NCI-H2107 treated with DMSO at 0.1 percent for 48 hours (cell line): ENCODE results near the gene EXD2.
A peak's percentile ranks its signal among the peaks of the same experiment; 100 is the strongest.
"Not testable (repeated sequence)": the region's sequence is repeated elsewhere in the genome, so short reads cannot be mapped to it uniquely, and the experiment has no call there.

Experiments
- DNase-seq: peaks from one replicate; lab custom pipeline; 2025; ENCODE audit not compliant: unreplicated experiment; lab: John Stamatoyannopoulos, UW

Gene EXD2, protein sequence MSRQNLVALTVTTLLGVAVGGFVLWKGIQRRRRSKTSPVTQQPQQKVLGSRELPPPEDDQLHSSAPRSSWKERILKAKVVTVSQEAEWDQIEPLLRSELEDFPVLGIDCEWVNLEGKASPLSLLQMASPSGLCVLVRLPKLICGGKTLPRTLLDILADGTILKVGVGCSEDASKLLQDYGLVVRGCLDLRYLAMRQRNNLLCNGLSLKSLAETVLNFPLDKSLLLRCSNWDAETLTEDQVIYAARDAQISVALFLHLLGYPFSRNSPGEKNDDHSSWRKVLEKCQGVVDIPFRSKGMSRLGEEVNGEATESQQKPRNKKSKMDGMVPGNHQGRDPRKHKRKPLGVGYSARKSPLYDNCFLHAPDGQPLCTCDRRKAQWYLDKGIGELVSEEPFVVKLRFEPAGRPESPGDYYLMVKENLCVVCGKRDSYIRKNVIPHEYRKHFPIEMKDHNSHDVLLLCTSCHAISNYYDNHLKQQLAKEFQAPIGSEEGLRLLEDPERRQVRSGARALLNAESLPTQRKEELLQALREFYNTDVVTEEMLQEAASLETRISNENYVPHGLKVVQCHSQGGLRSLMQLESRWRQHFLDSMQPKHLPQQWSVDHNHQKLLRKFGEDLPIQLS

DNA sequence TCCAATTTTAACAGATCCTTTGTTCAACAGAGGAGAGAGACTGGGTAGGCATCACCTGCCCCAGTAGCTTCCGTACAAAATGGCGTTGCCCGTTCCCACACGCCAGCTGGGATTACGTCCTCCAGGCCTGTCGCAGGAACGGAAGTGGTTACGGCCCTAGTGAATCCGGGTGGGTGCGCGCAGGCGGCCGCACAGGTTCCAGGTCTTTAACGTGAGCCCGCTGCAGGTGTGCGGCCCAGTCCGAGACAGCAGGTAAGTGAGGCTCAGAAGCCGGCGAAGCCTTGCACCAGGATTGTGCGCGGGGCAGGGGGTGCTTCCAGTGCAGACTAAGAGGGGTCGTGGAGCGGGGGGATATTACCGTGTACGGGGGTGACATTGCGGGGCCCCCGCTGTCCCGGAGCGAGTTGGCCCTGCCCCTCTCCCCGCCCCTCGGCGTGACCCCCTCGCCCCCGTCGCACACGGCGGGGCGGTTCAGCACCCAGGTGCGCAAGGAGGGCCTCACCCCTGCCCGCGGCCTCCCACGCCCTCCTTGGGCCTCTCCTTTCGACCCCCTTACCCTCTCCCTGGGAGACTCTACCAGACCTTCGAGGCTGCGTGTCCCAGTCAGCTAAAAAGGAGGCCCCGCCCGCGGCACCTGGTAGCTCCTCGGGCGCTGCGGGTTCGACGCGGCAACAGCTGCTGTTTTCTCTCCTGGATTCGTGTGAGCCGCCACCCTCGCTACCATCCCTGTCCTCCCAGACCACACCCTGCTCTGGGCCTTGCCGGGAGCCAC, at the start of gene EXD2:
TSS of gene EXD2 (plus strand) at position 159 of the 772 bp plus-strand sequence. CDS start 17,973 bp downstream, outside the sequence.
- peak; percentile 99 for DNase-seq

DNA sequence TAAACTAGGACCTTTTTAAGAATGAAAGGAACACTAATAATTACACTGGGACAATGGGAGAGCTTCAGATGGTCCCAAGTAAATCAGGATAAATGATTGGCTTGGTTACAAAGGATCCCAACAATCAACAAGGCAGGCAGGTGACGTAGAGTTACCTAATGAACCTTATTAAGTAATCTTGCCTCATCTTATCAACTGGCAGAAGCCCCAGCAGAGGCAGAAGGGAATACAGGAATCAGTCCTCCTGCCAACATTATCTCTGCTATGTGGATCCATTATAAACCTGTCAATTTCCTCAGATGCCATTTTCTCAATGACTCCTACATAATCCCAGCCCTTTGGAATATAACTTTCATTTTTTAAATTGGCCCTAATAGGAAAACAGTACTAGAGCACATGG, 49.7 kb upstream of the EXD2 start:
- DNase-seq, result no peak

DNA sequence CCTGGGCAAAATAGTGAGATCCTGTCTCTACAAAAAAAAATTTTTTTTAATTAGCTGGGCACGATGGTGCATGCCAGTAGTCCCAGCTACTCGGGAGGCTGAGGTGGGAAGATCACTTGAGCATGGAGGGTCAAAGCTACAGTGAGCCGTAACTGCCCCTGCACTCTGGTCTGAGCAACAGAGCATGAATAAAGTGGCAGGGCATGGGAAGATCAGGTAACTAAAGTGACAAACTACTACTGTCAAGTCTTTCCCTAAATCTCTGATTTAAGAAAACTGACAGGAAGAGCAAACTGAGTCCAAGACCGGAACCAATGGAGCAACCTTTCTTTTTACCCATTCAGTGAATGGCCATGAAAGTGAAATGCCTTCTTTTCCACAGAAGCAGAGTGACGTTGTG, 49.2 kb upstream of the EXD2 start:
- DNase-seq, result no peak

DNA sequence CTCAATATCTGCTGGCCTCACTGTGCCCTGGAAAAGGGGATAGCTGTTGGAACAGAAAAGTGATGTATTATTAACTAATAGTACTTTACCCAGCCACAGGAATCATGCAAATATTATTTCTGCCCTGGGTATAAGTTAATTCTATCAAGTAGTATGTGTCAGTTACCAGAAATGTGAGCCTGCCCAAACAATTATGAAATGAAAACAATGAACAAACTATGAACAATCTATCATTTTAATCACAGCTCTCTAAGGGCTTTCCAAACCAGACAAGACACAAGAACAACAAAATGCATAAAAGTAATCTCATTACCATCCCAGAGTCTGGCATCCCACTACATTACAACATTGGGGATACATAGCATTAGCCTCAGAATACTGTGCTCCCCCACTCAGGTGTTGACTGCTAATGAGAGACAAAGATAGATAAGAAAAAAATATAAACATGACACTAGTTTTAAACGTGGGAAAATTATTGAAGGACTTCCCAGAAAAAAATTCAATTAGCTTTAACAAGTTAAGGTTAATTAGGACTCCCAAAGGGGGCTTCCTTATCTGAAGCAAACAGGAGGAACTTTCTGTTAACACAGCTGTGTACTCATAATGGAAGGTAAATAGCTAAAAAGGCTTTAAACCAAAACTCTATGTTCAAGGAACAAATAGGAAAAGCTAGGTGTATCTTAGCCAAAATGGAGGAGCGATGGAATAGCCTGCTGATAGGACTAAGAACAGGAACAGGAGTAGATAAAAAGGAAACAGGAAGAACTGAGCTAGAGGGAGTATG, 41.6 kb upstream of the EXD2 start:
- DNase-seq, result no peak

DNA sequence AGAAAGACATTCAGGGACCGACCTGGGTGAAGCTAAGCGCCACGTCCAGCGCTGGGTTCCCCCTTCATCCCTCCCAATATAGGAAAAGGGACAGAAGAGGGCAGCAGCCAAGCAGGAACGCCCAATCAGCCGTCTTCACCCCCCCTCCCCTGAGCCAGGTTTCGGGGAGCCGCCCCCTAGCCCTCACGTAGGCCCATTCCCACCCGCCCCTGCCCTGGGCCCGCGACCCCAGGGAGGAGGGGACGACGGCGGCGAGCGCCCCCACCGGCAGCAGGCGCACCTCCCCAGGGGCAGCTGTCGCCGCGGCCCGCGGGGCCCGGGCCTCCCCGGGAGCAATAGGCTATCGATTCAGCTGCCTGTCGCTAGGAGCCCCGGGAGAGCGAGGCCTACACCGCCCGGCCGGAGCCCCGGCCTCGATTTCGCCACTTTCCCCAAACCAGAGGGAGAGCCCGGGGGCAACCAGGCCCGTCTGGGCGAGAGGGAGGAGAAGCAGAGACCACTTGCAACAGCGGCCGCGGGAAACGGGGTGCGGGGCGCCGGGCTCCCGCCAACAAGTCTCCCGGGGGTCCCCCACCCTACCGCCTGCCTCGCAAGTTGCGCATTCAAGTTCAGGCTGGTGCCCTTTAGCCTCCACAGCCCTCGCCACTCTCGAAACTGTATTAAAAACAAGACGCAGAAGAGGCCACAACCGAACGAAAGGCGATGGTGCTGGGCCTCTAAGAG, 39.7 kb upstream of the EXD2 start:
- peak; percentile 72 for DNase-seq

DNA sequence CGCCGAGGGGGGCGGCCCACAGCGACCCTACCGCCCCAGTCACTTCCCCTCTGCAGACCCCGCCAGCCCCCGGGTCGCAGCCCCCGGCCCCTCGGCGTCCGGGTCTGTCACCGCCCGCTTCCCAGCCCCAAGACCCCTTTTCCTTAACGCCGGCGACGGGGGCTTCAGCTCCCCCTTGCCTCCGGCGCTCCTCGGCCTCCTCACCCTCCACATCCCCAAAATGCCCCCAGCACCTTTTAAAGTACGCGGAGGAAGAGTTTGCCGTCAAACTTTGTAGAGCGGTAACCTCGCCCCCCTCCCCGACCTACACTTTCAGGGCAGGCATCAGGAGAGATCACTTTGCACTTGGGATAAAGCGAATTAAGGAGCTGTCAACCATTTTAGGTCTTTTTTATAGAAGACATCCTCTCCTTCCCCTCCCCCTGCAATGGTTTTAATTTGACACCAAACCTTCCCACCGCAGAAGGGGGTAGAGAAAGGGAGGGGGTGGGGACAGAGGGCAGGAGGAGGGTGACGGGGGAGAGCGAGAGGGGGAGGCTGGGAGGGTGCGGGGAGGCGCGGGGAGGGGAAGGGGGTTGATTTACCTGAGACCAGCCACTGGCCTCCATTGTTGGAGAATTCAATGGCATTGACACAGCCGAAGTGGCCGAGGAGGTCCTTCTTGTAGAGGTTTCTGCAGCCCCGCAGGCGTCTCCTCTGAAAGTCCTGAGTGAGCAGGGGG, 39.0 kb upstream of the EXD2 start:
- peak; percentile 79 for DNase-seq

DNA sequence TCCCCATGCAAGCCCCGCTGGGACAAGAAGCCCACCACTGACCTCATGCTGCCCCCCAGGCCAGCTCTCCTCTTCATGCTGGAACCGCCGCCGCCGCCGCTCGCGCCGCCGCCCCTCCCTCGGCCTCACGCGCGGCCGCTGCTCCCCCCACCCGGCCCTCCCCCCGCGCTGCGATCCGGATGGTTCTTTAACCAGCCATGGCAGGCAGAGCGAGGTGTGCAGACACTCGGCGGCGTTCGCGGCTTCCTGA, 38.5 kb upstream of the EXD2 start, which contains the start of gene DCAF5:
TSS of gene DCAF5 (minus strand) at position 218 of the 250 bp plus-strand sequence. CDS start at position 77, 141 bp downstream.
- peak; percentile 90 for DNase-seq

DNA sequence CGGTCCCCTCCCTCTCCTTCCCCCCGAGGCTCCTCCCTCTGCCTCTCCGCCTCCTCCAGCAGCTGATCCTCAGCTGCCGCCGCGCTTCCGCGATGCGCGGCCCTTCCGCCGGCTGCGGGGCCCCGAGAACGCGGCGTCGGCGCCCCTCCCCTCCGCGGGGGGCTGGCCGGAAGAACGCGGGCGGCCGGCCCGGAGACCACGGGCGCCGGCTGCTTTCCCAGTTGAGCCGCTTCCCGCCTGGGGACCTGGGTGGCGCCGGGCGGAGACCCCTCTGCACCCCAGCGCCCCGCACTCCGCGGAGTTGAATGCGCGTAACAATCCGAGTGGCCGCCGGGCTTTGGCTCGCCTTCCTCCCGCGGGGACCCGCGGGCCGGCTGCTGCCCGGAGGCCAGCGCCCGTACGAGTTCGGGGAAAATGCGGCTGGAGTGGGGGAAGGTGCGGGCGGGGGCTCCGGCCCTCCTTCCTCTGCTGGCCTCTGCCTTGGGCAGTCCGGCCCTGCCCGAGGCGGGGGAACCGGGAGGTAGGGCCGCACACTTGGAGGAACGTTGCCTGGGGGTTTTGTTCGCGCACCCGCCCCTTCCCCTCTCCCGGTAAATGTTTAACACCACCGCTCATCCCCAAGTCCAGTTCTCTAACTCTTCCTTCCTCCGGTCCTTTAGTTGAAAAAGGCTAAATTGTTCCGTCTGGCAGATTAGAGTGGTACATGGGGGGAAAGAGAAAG, 38.0 kb upstream of the EXD2 start:
- no peak for DNase-seq

DNA sequence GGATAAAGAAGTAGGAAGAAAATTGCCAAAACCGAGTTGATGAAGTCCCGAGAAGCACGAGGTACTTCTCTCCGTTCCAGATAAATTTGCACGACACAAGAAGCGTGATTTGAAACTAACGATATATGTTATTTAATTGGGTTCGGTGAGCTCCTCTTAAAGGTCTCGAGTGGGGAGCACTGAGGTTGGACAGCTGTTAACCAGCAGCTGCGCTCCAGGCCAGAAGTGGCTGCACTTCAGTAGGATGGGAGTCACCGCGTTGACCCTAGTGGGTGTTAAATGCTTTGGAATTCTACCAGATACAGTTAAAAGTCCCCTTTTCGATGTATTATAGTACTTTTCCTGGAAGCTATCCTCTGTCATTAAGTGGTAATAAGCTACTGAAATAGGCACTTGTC, 37.4 kb upstream of the EXD2 start:
- DNase-seq, result no peak

DNA sequence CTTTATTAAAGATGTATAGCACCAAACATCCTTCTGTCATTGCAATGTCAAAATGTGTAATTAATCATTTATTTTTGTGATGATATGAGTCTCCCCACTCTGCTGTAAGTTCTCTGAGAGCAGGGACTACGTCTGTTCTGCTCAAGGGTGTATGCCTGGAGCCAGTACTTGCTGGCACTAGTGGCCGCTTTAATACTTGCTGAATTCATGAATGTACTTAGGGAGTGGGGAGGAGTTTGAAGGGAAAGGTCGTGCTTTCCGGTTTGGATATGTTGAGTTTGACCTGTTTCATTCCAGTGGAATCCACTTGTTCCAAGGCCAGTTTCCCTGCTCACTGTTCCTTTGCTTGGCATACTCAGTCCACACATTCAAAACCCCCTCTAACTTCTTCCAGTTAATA, 36.5 kb upstream of the EXD2 start:
- no peak for DNase-seq

DNA sequence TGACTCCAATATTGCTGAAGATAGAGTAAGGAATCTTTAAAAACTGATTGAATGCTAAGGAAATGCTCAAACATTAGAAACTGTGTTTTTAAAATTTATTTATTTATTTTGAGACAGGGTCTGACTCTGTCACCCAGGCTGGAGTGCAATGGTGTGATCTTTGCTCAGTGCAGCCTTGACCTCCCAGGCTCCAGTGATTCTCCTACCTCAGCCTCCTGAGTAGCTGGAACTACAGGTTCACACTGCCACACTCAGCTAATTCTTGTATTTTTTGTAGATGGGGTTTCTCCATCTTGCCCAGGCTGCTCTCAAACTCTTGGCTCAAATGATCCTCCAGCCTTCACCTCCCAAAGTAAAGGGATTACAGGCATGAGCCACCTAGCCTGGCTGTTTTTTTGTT, 35.1 kb upstream of the EXD2 start:
- DNase-seq, result no peak

DNA sequence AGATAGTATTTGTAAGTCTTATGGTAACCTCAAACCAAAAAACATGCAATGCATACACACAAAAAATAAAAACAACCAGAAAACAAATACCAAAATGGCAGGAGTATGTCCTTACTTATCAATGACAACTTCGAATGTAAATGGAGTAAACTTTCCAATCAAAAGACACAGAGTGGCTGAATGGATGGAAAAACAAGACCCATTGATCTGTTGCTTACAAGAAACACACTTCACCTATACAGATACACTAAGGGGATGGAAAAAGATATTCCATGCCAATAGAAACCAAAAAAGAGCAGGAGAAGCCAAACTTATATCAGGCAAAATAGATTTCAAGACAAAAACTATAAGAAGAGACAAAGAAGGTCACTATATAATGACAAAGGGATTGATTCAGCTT, 29.7 kb upstream of the EXD2 start:
- no peak for DNase-seq

DNA sequence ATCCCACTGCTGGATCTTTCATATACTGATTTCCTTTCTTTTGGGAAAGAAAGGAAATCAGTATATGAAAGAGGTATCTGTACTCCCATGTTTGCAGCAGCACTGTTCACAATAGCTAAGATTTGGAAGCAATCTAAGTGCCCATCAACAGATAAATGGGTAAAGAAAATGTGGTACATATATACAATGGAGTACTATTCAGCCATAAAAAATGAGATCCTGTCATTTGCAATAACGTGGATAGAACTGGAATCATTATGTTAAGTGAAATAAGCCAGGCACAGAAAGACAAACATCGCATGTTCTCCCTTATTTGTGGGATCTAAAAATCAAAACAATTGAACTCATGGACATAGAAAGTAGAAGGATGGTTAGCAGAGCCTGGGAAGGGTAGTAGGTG, 25.5 kb upstream of the EXD2 start:
- not testable (repeated sequence) for DNase-seq

DNA sequence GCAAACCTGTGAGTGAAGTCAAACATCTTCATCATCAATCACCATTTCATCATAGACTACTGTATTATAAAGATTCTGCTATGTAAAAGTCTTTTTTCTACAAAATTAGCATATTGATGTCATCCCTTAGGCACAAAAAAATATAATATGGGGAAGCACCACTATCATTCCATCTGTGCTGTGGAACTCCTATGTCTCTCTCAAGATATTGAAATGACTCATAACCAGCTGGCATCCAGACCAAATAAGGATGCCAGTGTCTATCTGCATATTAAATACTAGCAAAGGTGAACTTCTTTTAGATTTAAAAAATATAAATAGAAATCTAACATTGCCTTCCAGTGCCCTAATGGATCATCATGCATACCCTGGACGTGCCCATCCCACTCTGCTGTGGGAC, 20.5 kb upstream of the EXD2 start:
- no peak for DNase-seq

DNA sequence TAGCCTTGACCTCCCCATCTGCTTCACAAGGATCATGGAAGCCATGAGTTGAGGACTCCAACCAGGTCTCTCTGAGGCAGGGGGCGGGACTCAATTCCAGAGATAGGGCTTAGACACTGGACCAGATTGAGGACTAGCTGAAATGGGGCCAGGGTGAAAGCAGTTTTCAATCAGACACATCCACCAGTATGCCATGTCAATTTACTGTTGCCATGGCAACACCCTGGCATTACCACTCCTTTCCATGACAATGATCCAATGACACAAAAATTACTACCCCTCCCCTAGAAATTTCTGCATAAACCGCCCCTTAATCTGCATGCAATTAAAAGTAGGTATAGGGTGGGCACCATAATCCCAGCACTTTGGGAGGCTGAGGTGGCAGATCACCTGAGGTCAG, 19.7 kb upstream of the EXD2 start:
- DNase-seq, result no peak

DNA sequence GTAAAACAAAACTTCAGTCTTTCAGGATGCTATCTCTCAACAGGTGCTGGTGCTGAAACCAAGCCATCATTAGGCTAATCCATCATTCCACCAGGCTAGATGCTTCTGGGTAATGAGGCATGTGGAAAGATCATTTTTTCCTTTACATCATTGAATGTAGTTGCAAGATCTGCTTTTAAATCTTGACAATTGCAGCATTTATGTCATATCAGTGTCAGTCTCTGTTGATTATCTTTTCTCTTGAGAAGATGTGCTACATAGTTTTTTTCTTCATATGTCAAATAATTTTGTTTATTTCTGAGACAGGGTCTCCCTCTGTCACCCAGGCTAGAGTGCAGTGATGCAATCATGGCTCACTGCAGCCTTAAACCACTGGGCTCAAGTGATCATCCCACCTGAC, 16.2 kb upstream of the EXD2 start:
- DNase-seq, result no peak

DNA sequence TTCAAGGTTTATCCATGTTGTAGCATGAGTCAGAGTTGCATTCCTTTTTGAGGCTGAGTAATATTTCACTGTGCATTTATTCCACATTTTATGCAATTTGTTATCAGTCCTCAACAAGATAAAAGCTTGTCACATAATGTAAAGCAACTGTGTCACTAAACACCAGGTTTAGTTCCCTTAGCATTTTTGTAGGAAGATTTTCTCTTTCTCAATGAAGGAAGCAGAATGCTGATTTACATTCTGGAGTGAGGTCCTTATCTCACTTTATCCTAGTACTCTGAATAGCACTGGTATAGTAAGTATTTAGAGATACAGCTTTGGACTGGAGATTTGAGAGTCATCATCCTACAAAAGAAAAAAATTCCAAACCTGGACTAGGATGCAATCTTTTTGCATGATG, 9.8 kb upstream of the EXD2 start:
- no peak for DNase-seq

DNA sequence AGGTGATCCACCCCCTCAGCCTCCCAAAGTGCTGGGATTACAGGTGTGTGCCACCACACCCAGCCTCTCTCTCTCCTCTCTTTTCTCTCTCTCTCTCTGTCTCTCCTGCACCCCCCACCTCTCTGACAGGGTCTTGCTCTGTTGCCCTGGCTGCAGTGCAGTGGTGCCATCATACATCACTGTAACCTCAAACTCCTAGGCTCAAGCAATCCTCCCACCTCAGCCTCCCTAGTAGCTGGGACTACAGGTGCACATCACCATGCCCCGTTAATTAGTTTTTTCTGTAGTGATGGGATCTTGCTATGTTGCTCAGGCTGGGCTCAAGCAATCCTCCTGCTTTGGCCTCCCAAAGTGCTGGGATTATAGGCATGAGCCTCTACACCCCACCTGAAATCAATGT, 8.7 kb upstream of the EXD2 start:
- DNase-seq, result not testable (repeated sequence)

DNA sequence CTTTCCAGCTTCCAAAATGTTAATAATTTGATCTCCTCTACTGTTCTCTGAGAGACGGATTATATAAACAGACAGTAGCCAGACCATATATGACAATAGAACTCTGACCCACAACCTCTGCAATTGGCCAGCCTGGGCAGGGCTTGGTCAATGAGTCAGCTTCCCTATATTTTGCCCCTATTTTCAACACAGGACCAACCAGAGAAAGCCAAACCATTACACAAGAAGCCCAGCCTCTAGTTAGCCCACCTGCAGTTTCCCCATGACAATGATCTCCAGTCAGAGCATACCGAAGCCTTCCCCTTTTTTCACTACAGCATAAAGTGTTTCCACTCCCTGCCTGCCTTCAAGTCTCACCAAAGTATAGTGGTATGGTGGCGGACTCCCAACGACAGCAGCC, 7.6 kb upstream of the EXD2 start:
- no peak for DNase-seq
